Right hindlimb (tissue), 1 donor: Measurements from ENCODE around the gene WRAP53.

Experiments
- DNase-seq: peaks from one replicate; pipeline ENCODE4 v3.0.0-alpha.2; 2018

WRAP53 gene

DNA sequence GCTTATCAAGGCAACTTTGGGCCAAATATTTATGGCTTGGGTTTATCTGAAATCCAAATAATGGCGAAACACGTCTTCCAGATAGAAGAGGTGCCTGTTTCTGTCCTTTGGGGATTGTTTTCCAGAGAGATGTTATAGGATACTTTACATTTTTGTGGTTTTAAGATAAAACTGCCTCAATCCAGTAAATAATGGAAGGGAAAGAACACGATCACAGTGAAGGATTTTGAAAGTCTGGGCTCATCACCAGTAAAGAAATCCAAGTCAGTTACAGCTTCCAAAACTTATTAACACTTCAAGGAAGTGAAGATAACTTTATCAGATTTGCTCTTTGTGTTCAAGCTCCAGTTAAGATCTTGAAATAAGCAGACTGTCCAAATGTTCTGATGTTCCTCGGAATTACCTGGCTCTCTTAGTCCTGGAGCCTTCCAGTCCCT lies 59.4 kb downstream of the WRAP53 start:
- DNase-seq: no peak

DNA sequence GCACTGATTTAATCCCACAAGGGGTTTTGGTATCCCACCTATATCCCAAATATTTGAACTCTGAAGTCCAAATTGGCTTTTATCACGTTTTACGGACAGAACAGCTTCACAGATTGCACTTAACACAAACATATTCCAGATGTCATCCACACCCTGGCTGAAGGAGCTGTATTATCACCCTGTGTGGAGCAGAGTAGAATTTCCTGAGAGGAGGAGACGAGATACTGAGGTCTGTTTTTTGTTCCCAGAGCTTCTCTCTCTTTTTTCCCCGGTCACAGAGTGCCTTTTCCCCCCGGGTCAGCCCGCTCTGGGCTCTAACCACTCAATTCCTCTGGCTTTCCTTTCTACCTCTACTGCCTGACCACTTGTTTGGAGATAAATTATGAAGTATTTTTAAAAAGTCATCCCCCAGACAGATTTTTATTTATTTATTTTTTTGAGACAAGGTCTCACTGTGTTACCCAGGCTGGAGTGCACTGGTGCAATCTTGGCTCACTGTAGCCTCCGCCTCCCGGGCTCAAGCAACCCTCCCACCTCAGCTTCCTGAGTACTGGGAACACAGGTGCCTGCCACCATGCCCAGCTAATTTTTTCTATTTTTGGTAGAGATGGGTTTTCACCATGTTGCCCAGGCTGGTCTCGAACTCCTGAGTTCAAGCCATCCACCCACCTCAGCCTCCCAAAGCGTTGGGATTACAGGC lies 59.9 kb downstream of the WRAP53 start:
- no peak for DNase-seq

DNA sequence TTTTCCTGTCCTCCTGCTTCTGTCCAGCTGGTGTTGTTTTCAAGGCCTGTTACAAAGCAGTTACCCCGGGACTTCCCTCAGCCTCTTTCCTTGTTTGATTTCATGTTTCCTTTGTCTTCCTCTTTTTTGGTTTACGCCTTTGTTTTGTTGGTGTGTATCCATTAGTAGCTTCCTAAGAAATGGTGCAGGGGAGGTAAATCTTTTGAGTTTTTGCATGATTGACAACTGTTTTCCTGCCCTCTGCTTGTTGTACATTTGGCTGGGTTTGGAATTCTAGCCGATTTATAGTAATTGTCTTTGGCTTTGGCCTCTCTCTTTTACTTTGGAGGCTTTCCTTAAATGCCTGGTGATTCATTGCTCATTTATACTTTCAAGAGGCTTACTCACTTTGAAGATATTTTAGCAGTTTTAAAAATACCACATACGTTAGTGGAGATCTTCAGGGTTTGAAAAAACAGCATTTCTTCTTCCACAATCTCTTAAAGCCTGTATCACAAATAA lies 62.1 kb downstream of the WRAP53 start:
- DNase-seq: no peak
